Jurkat, Clone E6-1 (cell line): ENCODE results near the gene CEP350.
"Not testable (repeated sequence)": the region's sequence is repeated elsewhere in the genome, so short reads cannot be mapped to it uniquely, and the experiment has no call there.

Source experiments
- DNase-seq: peaks from one replicate; pipeline ENCODE4 v3.0.0-alpha.2; 2011; ENCODE audit warnings: low read depth, low spot score
- H3K4me3 ChIP-seq: 2 replicates; pipeline ENCODE4 v1.5.1; 2011; ENCODE audit warnings: mild to moderate bottlenecking, low read length, control low read depth, moderate library complexity

CEP350 gene

DNA sequence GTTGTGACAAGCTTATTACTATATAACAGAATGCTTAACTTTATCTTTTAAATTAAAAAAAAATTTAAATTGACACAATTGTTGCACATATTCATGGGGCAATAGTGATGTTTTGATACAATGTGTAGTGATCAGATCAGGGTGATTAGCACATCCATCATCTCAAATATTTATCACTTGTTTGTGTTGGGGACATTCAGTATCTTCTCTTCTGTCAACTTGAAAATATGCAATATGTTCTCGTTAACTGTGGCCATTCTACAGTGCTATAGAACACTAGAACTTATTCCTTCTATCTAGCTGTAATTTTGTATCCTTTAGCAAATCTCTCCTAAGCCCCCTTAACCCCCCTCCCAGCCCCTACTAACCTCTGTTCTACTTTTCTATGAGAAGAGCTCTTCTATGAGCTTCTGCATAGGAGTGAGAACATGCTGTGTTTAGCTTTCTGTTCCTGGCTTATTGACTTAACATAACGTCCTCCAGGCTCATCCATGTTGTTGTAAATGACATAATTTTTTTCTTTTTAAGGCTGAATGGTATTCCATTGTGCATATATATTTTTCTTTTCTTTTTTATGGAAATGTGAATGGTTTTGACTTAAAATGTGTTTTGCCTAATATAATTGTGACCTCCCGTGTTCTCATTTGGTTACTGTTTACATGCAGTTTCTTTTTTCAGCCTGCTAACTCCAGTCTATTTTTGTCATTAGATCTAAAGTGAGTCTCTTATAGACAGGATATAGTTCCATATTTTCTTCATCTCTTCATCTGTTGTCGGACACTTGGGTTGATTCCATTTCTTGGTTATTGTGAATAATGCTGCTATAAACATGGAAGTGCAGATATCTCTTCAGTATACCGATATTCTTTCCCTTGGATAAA, 23.8 kb downstream of the CEP350 start:
- H3K4me3 ChIP-seq = no peak overlapping the region
- no peak for DNase-seq

DNA sequence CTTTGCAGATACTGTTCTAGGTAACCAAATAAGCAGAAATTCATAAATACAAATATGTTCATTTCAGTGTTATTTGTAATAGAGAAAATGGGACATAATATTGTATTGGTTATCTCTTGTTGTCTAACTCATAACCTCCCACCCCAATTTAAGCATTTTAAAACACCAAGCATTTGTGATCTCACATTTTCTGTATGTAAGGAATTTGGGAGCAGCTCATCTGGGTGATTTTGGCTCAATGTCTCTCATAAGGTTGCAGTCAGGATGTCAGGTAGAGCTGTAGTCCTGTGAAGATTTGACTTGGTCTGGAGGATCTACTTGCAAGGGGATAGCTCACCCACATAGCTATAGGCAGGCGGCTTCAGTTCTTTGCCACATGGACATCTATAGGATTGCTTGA, 29.5 kb downstream of the CEP350 start:
- no peak for DNase-seq

DNA sequence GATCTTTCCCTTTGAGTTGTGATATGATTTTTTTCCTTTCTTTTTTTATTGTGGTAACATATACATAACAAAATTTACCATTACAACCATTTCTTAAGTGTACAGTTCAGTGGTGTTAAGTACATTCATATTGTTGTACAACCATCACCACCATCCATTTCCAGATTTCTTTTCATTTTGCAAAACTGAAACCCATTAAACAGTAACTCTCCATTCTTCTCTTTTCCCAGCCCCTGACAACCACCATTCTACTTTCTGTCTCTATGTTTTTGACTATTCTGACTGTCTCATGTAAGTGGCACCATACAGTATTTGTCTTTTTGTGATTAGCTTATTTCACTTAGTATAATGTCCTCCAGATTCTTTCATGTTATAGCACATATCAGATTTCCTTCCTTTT, 30.3 kb downstream of the CEP350 start:
- DNase-seq = no peak
- no peak overlapping the region for H3K4me3 ChIP-seq

More for the DNA sequence above, 29.5 kb downstream of the CEP350 start:
- H3K4me3 ChIP-seq = no peak overlapping the region

DNA sequence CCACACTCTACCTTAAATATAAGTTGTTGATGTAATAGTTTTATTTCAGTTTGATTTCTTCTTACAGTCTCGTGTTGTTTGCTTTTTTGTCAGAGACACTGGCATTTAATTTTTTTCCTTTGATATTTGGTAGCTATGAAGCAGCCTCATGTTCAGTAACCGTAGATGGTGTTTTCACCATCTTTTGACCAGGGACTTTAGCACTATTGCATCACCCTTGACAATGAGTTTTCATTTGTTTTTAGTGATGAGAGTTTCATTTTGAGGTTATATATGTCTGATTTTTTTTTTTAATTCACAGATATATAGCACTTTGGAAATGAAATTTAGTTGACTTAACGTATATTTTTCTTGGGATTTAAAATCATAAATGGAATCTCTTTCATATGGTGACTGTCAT, 36.2 kb downstream of the CEP350 start:
- DNase-seq = no peak
- H3K4me3 ChIP-seq = no peak overlapping the region

DNA sequence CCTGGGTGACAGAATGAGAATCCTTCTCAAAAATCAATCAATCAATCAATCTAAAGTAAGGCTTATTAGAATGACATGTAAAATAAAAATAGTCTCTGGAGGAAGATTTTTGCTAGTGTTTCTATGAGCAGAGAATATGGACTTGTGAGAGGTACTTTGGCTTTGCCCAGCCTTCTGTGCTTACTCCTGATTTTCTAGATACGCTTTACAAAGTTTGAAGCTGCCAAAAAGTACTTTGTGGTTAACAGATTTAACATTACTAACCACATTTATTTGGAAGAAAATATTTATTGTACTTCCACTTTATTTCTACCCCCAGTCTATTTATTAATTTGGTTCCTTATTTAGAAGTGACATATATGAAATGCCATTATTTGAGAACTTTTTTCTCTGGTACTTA, 41.0 kb downstream of the CEP350 start:
- H3K4me3 ChIP-seq = no peak overlapping the region
- no peak for DNase-seq

DNA sequence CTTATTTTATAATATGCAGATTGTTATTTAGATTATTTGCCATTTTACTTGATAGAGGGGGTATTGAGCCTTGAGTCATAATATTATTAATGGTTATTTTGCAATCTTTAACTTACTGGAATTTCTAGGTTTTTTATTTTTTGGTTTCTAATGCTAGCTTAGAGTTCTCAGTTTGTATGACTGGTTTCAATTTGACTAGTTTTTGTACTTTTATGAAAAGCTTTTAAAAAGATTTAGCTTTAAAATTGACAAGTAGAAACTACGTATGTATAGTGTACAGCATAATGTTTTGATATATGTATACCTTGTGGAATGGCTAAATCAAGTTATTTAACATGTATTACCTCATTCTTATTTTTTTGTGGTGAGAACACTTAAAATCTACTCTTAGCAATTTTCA, 41.5 kb downstream of the CEP350 start:
- no peak overlapping the region for H3K4me3 ChIP-seq
- DNase-seq = no peak

DNA sequence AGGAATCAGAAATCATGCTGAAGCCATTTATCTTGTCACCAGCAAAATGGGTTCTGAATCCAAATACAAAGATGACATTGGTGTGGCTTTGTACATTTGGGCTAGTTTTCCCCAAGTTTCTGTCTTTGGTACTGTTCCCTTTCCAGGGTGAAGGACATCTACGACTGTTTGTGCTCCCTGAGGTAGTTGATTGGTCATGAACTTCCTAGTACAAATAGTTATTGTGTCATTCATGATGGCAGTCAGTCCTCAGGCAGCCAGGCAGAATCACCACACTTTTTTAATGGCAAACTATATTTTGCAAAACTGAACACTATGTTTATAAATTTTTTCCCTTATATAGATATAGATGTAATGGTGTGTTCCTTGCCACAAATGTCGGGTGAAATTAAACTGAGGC, 46.0 kb downstream of the CEP350 start:
- H3K4me3 ChIP-seq = no peak overlapping the region
- no peak for DNase-seq

DNA sequence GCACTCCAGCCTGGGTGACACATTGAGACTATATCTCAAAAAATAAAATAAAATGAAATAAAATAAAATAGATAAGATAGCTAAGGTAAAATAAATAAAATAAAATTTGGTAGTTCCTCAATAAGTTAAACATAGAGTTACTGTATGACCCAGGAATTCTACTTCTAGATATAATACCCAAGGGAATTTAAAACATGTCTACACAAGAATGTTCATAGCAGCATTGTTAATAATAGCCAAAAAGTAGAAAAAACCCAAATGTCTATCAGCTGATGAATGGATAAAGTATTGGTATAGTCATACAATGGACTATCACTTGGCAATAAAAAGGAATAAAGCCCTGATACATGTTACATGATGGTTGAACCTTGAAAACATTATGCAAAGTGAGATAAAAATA, 47.8 kb downstream of the CEP350 start:
- no peak for DNase-seq
- H3K4me3 ChIP-seq = no peak overlapping the region

DNA sequence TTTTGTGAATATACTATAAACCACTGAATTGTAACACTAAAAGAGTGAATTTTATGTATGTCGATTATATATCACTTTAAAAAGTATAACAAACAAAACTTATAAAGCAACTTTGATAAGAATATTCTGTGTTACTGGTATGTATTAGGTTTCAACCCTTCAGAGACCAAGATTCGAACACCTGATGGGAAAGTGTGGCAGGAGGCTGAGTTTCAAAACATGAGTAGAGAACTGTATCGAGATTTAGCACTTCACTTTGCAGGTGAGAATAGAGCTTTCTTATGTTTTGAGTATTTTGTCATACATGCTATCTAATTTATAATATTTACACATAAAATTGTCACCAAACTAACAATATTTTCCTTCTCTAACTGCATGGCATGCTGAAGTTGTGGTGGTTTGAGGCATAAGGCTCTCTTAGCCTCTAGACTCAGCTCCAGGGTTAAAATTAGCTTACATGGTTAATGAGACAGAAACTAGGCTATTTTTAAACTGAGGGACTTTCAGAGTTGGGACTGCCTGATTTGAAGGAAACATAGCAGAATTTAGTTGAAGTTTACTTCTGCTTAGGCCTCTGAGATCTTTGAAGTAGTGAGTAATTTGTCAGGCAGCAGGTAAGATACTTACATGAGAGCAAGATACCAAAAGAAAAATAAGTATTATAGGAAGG, 48.6 kb downstream of the CEP350 start:
- DNase-seq = no peak
- no peak overlapping the region for H3K4me3 ChIP-seq

DNA sequence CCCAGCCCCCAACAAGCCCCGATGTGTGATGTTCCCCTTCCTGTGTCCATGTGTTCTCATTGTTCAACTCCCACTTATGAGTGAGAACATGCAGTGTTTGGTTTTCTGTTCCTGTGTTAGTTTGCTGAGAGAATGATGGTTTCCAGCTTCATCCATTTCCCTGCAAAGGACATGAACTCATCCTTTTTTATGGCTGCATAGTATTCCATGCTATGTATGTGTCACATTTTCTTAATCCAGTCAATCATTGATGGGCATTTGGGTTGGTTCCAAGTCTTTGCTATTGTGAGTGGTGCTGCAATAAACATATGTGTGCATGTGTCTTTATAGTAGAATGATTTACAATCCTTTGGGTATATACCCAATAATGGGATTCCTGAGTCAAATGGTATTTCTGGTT, 52.2 kb downstream of the CEP350 start:
- not testable (repeated sequence) for DNase-seq, H3K4me3 ChIP-seq

DNA sequence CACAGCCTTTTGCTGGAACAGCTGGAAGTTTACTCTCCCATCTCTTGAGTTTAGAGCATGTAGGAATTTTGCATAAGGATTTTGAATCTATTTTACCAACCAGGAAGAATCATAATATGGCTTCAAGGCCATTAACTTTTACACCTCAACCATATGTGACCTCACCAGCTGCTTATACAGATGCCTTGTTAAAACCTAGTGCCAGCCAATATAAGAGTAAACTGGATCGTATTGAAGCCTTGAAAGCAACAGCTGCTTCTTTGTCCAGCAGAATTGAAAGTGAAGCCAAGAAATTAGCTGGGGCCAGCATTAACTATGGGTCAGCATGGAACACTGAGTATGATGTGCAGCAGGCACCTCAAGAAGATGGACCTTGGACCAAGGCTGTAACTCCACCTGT, 65.4 kb downstream of the CEP350 start:
- DNase-seq = no peak
- H3K4me3 ChIP-seq = no peak overlapping the region

DNA sequence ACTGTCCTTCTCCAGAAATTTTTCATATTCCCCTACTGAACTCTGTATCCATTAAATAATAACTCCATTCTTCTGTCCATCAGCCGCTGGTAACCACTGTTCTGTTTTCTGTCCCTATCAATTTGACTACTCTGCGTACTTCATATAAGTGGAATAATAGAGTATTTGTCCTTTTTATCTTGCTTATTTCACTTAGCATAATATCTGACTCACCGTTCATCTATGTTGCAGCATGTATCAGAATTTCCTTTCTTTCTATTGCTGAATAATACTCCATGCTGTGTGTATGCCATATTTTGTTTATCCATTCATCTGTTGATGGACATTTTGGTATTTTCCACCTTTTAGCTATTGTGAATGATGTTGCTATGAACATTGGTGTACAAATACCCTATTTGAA, 71.9 kb downstream of the CEP350 start:
- no peak for DNase-seq

DNA sequence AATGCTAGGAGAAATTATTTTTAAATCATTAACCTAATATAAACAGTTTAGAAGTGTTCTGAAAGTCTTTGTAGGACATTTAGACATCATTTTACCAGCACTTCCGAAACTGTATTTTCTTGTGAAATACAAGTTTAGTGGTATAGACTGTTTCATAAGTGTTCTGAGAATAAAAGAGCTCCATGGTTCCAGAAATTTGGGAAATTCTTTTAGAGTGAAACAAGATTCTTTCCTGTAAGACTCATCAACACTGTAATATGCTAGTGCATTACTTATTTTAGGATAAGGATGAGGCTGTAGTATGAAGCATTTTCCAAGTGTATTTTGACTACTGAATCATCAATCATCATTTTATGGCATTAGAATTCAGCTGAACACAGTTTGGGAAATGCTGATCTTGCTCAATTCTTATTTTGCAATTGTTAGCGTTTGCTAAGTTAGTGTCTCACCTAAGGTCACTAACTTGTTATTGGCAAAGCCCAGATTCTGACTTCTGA, 73.4 kb downstream of the CEP350 start:
- H3K4me3 ChIP-seq = no peak overlapping the region
- DNase-seq = no peak

More for the DNA sequence above, 71.9 kb downstream of the CEP350 start:
- H3K4me3 ChIP-seq = no peak overlapping the region

DNA sequence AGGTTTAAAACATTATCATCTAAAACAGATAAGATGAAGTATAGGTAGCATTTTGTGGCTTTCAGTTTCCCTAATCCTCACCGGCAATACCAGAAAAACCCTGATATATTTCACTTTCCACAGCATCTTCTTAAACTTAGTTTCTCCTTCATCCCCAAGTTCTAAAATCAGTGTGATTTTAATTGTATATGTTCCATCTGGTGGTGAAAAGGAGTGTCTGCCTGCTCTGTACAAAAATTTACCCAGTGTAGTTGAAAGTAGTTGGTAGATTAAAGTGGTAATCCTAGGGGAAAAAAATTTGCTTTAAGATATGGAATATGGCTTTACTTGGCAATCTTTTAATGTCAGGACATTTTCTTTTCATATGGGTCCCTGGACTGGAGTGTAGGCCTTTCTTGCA, 74.3 kb downstream of the CEP350 start:
- no peak for DNase-seq

DNA sequence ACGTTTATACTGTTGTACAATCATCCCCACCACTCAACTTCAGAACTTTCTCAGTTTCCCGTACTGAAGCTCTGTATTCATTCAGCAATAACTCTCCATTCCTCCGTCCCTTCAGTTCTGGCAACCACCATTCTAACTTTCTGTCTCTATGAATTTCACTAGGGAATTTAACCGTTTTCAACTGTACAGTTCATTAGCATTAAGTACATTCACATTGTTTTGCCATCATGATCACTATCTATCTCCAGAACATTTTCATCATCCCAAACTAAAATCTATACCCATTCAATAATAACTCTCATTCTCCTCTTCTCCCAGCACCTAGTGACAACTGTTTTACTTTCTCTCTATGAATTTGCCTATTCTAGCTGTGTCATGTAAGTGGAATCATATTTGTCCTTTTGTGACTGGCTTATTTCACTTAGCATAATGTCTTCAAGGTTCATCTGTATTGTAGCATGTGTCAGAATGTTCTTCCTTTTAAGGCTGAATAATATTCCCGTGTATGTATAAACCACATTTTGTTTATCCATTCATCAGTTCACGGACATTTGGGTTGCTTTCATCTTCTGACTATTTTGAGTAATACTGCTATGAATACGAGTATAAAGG, 75.0 kb downstream of the CEP350 start:
- H3K4me3 ChIP-seq = no peak overlapping the region
- DNase-seq = no peak

More for the DNA sequence above, 74.3 kb downstream of the CEP350 start:
- no peak overlapping the region for H3K4me3 ChIP-seq

DNA sequence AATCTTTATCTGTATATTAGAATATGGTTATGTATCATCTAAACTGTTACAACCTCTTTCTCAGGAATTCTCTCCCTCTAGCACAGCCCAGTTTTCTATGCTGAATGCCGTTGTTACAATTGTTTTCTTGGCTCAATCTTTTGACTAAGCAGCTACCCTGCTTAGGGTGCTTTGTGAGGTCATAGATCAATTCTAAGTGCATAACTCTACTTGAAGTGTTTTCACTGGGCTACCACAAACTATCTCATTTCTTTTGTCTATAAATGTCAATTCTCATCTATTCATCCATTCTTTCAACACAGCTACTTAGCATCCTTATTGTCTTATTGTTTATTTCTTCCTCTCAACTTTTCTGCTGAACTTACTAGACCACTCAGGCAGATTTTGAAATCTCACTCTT, 77.1 kb downstream of the CEP350 start:
- no peak for DNase-seq
- H3K4me3 ChIP-seq = no peak overlapping the region

DNA sequence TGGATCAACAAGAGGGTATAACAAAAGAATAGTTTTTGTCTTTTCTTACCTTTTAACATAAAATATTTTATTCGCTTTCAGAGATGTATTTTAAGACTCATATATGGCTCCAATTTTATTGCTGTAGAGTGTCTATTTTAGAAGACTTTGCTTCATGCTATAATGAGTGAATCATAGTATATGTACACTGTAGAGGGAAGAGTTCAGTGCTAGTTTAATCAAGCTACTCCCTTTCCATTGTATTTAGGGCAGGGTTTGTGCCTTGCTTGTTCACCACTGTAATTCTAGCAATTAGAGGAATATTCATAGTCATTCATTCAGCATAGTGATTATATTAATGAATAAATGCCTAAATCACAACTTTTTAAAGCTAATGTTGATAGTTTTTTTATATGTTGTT, 78.8 kb downstream of the CEP350 start:
- DNase-seq = no peak
- H3K4me3 ChIP-seq = no peak overlapping the region

DNA sequence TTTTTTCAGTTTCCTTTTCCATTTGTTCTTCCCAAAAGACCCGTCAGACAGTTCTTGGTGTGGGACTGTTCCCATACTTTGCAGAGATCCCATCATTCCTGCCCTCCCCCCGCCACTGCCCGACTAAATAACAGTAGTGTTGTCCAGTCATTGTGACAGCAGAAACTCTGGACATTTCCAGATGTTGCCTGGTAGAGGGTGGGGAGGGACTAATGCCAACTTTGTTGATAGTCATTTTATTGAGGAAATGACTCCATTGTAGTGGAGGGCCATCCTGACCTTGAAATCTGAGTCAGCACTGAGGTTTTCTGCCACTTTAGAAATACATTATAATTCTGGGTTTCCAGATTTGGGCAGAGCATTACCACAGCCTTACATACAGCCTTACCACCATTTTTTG, 85.4 kb downstream of the CEP350 start:
- no peak for DNase-seq

DNA sequence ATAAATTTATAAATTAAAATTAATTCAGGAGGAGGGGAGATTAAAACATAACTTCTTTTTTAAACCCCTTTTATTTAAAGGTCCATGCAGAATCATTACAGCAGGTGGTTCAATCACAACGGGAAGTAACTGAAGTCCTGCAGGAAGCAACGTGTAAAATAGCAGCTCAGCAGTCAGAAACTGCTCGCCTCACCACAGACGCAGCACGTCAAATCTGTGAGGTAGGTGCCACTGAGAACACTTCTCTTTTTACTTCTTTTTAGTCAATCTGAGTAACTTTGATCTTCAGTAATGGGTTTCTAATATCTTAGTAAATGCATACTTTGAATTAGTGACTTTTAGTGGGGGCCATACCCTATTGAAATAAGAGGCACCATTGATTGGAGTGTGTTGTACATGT, 87.0 kb downstream of the CEP350 start:
- H3K4me3 ChIP-seq = no peak overlapping the region
- DNase-seq = no peak

More for the DNA sequence above, 85.4 kb downstream of the CEP350 start:
- no peak overlapping the region for H3K4me3 ChIP-seq

DNA sequence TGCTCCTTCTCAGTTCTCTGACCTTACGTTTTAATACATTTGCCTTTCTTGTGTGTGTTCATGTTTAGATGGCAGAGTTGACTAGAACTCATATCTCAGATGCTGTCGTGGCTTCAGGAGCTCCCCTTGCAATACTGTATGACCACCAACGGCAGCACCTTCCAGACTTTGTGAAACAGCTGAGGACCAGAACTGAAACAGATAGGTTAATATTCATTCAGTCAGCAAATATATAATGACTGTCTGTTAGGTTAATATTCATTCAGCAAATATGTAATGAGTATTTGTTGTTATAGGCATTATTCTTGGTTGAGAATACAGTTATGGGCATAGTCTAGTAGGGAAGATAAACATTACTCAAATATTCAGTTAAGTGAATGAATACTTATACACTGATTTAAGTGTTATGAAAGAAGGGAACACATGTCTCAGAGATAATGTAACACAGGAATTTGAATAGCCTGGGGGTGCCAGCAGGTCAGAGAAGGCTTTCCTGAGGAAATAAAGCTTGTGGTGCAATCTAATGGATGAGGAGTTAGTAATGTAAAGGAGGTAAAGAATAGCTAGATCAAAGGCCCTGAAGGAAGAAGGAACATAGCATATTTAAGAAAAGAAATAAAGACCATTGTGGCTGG, 88.5 kb downstream of the CEP350 start:
- no peak for DNase-seq
- no peak overlapping the region for H3K4me3 ChIP-seq
